Naive thymus-derived CD4-positive, alpha-beta T cell (primary cell): ENCODE results near the gene MGAT1. TPM values are rescaled to one million over a fixed set of nuclear protein-coding genes. Genes with fewer than 3 reads are reported as not detected.

ENCODE experiments used
- ATAC-seq: fragments of 150-1000 bp; cut with Tn5 transposase; 2 replicates; pipeline ENCODE4 v1.10.0; 2021; ENCODE audit warnings: mild to moderate bottlenecking, moderate library complexity
- CTCF ChIA-PET: fragments of 350-600 bp; sonication (Branson Sonifier 250); formaldehyde crosslinking; loops from one replicate; lab custom pipeline; 2021; ENCODE audit warnings: antibody characterized with exemption; lab: Charles Lee
- POLR2A ChIA-PET: fragments of 350-600 bp; sonication (Branson Sonifier 250); formaldehyde crosslinking; loops from one replicate; lab custom pipeline; 2021; ENCODE audit warnings: antibody characterized with exemption, inconsistent platforms; lab: Charles Lee
- DNase-seq, 9 donors: peaks; one replicate each; pipeline versions ENCODE4 v3.0.0 to v3.0.0-alpha.2; 2020 to 2022; ENCODE audit warnings: mixed read lengths in 1 of 9
- H3K27ac ChIP-seq: one replicate; pipeline ENCODE4 v1.7.0; 2013; ENCODE audit warnings: mild to moderate bottlenecking, low read depth, low read length, moderate library complexity
- H3K27me3 ChIP-seq, 2 donors: one replicate each; pipeline ENCODE4 v1.7.0; 2013; ENCODE audit warnings: low read length in 2 of 2, mild to moderate bottlenecking in 2 of 2, moderate library complexity in 2 of 2; ENCODE audit not compliant: control insufficient read depth in 2 of 2, insufficient read depth in 2 of 2
- H3K36me3 ChIP-seq, 3 experiments: 1 replicate in 2 of 3; 2 replicates in 1 of 3; pipeline ENCODE4 v1.7.0; 2013; ENCODE audit warnings: low read length in 3 of 3, mild to moderate bottlenecking in 3 of 3, moderate library complexity in 1 of 3; ENCODE audit not compliant: insufficient read depth in 3 of 3, control insufficient read depth in 2 of 3
- H3K4me1 ChIP-seq, 2 donors: one replicate each; pipeline ENCODE4 v1.7.0; 2013; ENCODE audit warnings: low read length in 2 of 2, mild to moderate bottlenecking in 2 of 2, moderate library complexity in 1 of 2; ENCODE audit not compliant: control insufficient read depth in 2 of 2, insufficient read depth in 2 of 2
- H3K4me3 ChIP-seq: 2 replicates; pipeline ENCODE4 v1.7.0; 2013; ENCODE audit warnings: mild to moderate bottlenecking, low read length
- H3K9me3 ChIP-seq, 3 experiments: 1 replicate in 2 of 3; 2 replicates in 1 of 3; pipeline ENCODE4 v1.7.0; 2013; ENCODE audit warnings: low read length in 3 of 3; ENCODE audit not compliant: control insufficient read depth in 2 of 3
- H3K27ac Mint-ChIP-seq, 9 donors: one replicate each; pipeline ENCODE4 v1.8.0; 2020 to 2022; ENCODE audit warnings: mixed read lengths in 9 of 9, mild to moderate bottlenecking in 8 of 9, moderate library complexity in 5 of 9, inconsistent platforms in 2 of 9
- H3K27me3 Mint-ChIP-seq, 5 donors: one replicate each; pipeline ENCODE4 v1.8.0; 2021 to 2022; ENCODE audit warnings: mixed read lengths in 5 of 5, mild to moderate bottlenecking in 1 of 5
- H3K36me3 Mint-ChIP-seq, 5 donors: one replicate each; pipeline ENCODE4 v1.8.0; 2020 to 2022; ENCODE audit warnings: mixed read lengths in 5 of 5, mild to moderate bottlenecking in 3 of 5, inconsistent platforms in 1 of 5
- H3K4me1 Mint-ChIP-seq, 7 donors: one replicate each; pipeline ENCODE4 v1.8.0; 2020 to 2022; ENCODE audit warnings: mixed read lengths in 7 of 7, mild to moderate bottlenecking in 3 of 7, inconsistent platforms in 1 of 7
- H3K4me3 Mint-ChIP-seq, 10 donors: one replicate each; pipeline ENCODE4 v1.8.0; 2020 to 2022; ENCODE audit warnings: mild to moderate bottlenecking in 10 of 10, mixed read lengths in 10 of 10, moderate library complexity in 6 of 10, inconsistent platforms in 2 of 10
- H3K9me3 Mint-ChIP-seq, 11 donors: one replicate each; pipeline ENCODE4 v1.8.0; 2020 to 2022; ENCODE audit warnings: mixed read lengths in 11 of 11, mild to moderate bottlenecking in 4 of 11, inconsistent platforms in 1 of 11, moderate library complexity in 1 of 11
- intact Hi-C, 2 donors: fragments of 100-400 bp; cut with micrococcal nuclease; formaldehyde crosslinking; loops; one replicate each; pipeline ENCODE4 v1.15.1; 2023
- polyA plus RNA-seq, 2 donors: library from polyadenylated mRNA; unstranded; fragments of 300-500 nt; fragmentation: Illumina TruSeq; gene quantifications; one replicate each; pipeline ENCODE4 v1.2.3, GENCODE V29; 2021
- total RNA-seq, 6 experiments: library from RNA in 5 of 6; stranded (reverse) in 5 of 6; gene quantifications; 1 replicate in 5 of 6; 2 replicates in 1 of 6; pipeline ENCODE4 v1.2.3 and lab custom pipeline; 2021 to 2026

The MGAT1 gene
- total and polyA plus RNA-seq, 7 experiments from 2014 or later = 98.6 to 206 (median 178) TPM

DNA sequence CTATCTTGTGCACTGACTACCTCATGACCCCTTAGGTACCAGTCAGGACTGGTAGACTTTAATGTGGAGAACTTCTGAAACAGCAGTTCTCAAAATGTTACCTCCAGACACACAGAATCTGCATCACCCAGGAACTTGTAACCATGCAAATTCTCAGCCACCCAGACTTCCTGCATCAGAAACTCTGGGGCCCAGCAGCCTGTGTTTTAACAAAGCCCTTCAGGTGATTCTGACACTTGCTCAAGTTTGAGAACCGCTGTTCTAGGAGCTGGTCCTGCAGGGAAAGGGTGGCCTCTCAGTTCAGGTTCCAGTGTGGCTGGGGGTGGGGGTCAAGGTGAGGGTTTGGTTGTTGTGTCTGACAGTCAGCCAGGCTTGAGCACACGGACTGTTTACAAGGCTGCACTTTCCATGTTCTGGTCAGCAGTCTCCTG is 30.0 kb upstream of the MGAT1 start:
- Mint-ChIP-seq H3K27me3 (no peaks in the 10 kb centered on the region), H3K27ac (peak overlapping the region; percentile 96 to 99 (median 98)), H3K9me3 (peaks cover 0 to 12% (median 0%) of the 10 kb centered on the region in 11 donors), H3K4me3 (peak overlapping the region; percentile 97 to 100 (median 98)), H3K36me3 (peaks cover 6 to 48% (median 35%) of the 10 kb centered on the region in 5 donors), H3K4me1 (peaks cover 34 to 68% (median 62%) of the 10 kb centered on the region in 7 donors)
- Histone ChIP-seq H3K27me3 (no peaks in the 10 kb centered on the region), H3K9me3 (peaks cover 0 to 3% (median 0%) of the 10 kb centered on the region in 3 experiments), H3K36me3 (peaks cover 0 to 45% (median 0%) of the 10 kb centered on the region in 3 experiments), H3K4me1 (peaks cover 29 to 32% of the 10 kb centered on the region in 2 donors), H3K27ac (peak overlapping the region; percentile 95), H3K4me3 (peak overlapping the region; percentile 62)
- peak in 7 of 9 donors; percentile 51 to 80 (median 70) for DNase-seq
- ATAC-seq = peak; percentile 65
- intact Hi-C loops = loop anchor here in 1 of 2 donors (10.0 kb wide), 1 partner anchor 148 kb away; no protein-coding TSS in a partner anchor
- ChIA-PET CTCF (interaction anchor here (0.5 to 1.4 kb wide), 3 partner anchors 29 to 34 kb away, joined by 3 to 5 read pairs (median 3); partner anchors contain the start of gene MGAT1), POLR2A (interaction anchor here (0.6 to 4.9 kb wide), 7 partner anchors 16 to 428 kb away, joined by 3 to 273 read pairs (median 5); partner anchors contain the start of genes MGAT1 and TRIM52)

- H3K4me1 ChIP-seq = peaks cover 29 to 32% of the 10 kb centered on the region in 2 donors
- Mint-ChIP-seq H3K36me3 (peaks cover 6 to 47% (median 31%) of the 10 kb centered on the region in 5 donors), H3K4me1 (peaks cover 35 to 67% (median 58%) of the 10 kb centered on the region in 7 donors), H3K27ac (peak overlapping the region; percentile 96 to 100 (median 98)), H3K9me3 (peaks cover 0 to 12% (median 1%) of the 10 kb centered on the region in 11 donors), H3K27me3 (no peaks in the 10 kb centered on the region), H3K4me3 (peak overlapping the region; percentile 97 to 100 (median 98))
- peak overlapping the region; percentile 62 for H3K4me3 ChIP-seq
- ChIA-PET POLR2A (interaction anchor here (0.7 to 4.9 kb wide), 26 partner anchors 8 to 430 kb away, joined by 3 to 273 read pairs (median 5); partner anchors contain the start of genes MGAT1, RACK1, TRIM41 and TRIM52), CTCF (interaction anchor here (0.7 to 2.4 kb wide), 13 partner anchors 10 to 351 kb away, joined by 3 to 9 read pairs (median 3); partner anchors contain the start of gene MGAT1)
- ATAC-seq = peak; percentile 76
- peaks cover 0 to 33% (median 0%) of the 10 kb centered on the region in 3 experiments for H3K36me3 ChIP-seq
- H3K27ac ChIP-seq = peak overlapping the region; percentile 95
- intact Hi-C loops = loop anchor here (1.0 to 10.0 kb wide), 5 partner anchors 21 to 147 kb away; partner anchors contain the start of gene ZFP62 (in 2 of the 2)
- H3K27me3 ChIP-seq = no peaks in the 10 kb centered on the region
- H3K9me3 ChIP-seq = peaks cover 0 to 3% (median 0%) of the 10 kb centered on the region in 3 experiments
- peak; percentile 60 to 85 (median 70) for DNase-seq
Observed at GRCh38 chr5:180831139-180832093, 28.8 kb upstream of the MGAT1 start.

DNA sequence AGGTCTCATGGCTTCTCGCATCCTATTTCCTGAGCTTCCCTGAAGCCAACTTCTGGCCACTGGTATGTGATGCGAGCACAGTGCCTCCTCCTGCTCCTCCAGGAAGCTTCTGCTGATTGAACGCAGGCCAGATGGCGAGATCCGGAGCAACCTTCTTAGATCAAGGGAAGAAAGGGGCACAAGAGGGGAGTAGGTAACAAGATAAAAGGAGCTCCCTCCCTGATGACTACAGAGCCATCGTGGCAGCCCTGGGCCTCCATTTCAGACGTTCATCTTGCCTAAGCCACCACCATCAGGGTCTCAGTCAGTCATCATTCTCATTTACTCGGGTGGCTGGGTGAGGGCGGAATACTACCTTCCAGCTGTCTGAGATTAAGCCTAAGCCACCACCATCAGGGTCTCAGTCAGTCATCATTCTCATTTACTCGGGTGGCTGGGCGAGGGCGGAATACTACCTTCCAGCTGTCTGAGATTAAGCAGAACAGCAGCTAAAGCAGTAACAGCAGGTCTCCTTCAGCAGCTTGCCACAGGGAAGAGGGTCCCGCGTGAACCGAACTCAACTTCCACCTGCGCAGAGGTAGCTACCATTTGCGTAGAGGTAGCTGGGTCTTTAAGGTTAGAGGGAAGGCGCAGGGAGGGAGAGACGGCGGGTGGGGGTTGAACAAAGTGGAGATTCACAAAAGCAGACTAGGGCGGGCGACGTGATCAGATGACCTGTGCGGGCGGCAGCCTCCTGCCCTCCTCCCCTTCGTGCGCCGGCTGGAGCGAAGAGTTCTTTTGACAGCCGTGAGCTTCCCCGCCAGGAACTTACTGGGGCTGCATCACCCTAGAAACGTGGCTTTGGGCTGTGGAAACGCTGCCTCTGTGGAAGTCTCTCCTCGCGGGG is 27.9 kb upstream of the MGAT1 start:
- Histone ChIP-seq H3K4me1 (peaks cover 29 to 32% of the 10 kb centered on the region in 2 donors), H3K4me3 (peak overlapping the region; percentile 62), H3K27ac (peak overlapping the region; percentile 95), H3K36me3 (peaks cover 0 to 25% (median 0%) of the 10 kb centered on the region in 3 experiments), H3K9me3 (peaks cover 0 to 3% (median 0%) of the 10 kb centered on the region in 3 experiments), H3K27me3 (no peaks in the 10 kb centered on the region)
- Mint-ChIP-seq H3K4me1 (peaks cover 36 to 71% (median 53%) of the 10 kb centered on the region in 7 donors), H3K9me3 (peaks cover 0 to 12% (median 2%) of the 10 kb centered on the region in 11 donors), H3K27me3 (no peaks in the 10 kb centered on the region), H3K27ac (peak overlapping the region; percentile 96 to 100 (median 98)), H3K36me3 (peaks cover 6 to 41% (median 30%) of the 10 kb centered on the region in 5 donors), H3K4me3 (peak overlapping the region; percentile 97 to 100 (median 98))
- intact Hi-C loops = loop anchor here (1.0 to 10.0 kb wide), 6 partner anchors 20 to 359 kb away; partner anchors contain the start of gene ZFP62 (in 2 of the 2)
- POLR2A ChIA-PET = interaction anchor here (0.8 to 4.9 kb wide), 23 partner anchors 9 to 415 kb away, joined by 3 to 273 read pairs (median 6); partner anchors contain the start of genes MGAT1, RACK1, TRIM41 and ZFP62
- DNase-seq (peak in 8 of 9 donors; percentile 55 to 81 (median 78)), ATAC-seq (peak; percentile 80)
- CTCF ChIA-PET = interaction anchor here (0.6 to 2.4 kb wide), 14 partner anchors 9 to 306 kb away, joined by 3 to 9 read pairs (median 4); no protein-coding TSS in a partner anchor

DNA sequence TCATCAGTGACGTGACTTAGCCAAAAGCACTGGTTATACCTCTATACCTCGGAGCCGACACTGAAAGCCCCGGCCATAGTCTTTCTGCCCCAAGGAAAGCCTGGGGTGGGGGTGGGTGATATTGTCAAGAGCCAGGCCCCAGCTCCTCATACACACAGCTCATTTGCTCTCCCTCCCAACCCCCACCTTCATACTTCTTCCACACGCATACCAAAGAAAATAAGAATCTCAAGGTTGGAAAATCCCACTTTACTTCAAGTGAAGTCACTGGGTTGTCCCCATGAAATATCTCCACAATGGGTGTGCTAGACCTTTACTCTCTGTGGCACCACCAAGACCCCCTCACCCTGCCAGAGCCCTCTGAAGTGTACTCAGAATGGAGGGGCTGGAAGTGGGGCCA is 27.1 kb upstream of the MGAT1 start:
- Histone ChIP-seq H3K27ac (peak overlapping the region; percentile 95), H3K27me3 (no peaks in the 10 kb centered on the region), H3K9me3 (peaks cover 0 to 3% (median 0%) of the 10 kb centered on the region in 3 experiments), H3K36me3 (peaks cover 0 to 18% (median 0%) of the 10 kb centered on the region in 3 experiments), H3K4me3 (peak overlapping the region; percentile 62), H3K4me1 (peaks cover 27 to 29% of the 10 kb centered on the region in 2 donors)
- DNase-seq (no peak), ATAC-seq (no peak)
- Mint-ChIP-seq H3K27ac (peak overlapping the region; percentile 96 to 100 (median 98)), H3K36me3 (peaks cover 4 to 37% (median 28%) of the 10 kb centered on the region in 5 donors), H3K27me3 (no peaks in the 10 kb centered on the region), H3K9me3 (peaks cover 0 to 12% (median 2%) of the 10 kb centered on the region in 11 donors), H3K4me3 (peak overlapping the region; percentile 97 to 100 (median 98)), H3K4me1 (peaks cover 42 to 71% (median 53%) of the 10 kb centered on the region in 7 donors)
- ChIA-PET CTCF (interaction anchor here (0.6 to 2.4 kb wide), 11 partner anchors 8 to 307 kb away, joined by 3 to 9 read pairs (median 6); no protein-coding TSS in a partner anchor), POLR2A (interaction anchor here (1.0 to 4.9 kb wide), 10 partner anchors 8 to 393 kb away, joined by 7 to 273 read pairs (median 14); partner anchors contain the start of genes MGAT1, TRIM41 and ZFP62)
- intact Hi-C loops = loop anchor here (1.0 to 10.0 kb wide), 2 partner anchors 145 to 360 kb away; no protein-coding TSS in a partner anchor
